Measurements from ENCODE around the gene CRABP1.

CRABP1 gene

GRCh38 chr15:78322724-78323521, 17.2 kb upstream of the CRABP1 start:
- peak; percentile 2; the same call in 1 of the 2 replicates for TF ChIP-seq TAF1 (IDR thresholded peaks at IDR 0.05; ENCODE audit: borderline replicate concordance, insufficient read depth, low read length)
- TF ChIP-seq SIN3A (IDR thresholded peaks at IDR 0.05; ENCODE audit: borderline replicate concordance, insufficient read depth, low read length): no peak
- no peak for TF ChIP-seq REST (IDR thresholded peaks at IDR 0.05; ENCODE audit: insufficient read depth in 1 of 2, low read depth in 2 of 2, low read length in 2 of 2)
- no peak for TF ChIP-seq POLR2AphosphoS5 (IDR thresholded peaks at IDR 0.05; ENCODE audit: low read depth, low read length)
- no peak for TF ChIP-seq FOXP2 (optimal IDR thresholded peaks at IDR 0.05; ENCODE audit: borderline replicate concordance, extremely low read depth, extremely low read length, insufficient read depth)

GRCh38 chr15:78323693-78324092, 16.5 kb upstream of the CRABP1 start:
- TF ChIP-seq POLR2AphosphoS5 (IDR thresholded peaks at IDR 0.05; ENCODE audit: low read depth, low read length): no peak

GRCh38 chr15:78324144-78324543, 16.0 kb upstream of the CRABP1 start:
- no peak for TF ChIP-seq POLR2AphosphoS5 (IDR thresholded peaks at IDR 0.05; ENCODE audit: low read depth, low read length)
- no peak for TF ChIP-seq TAF1 (IDR thresholded peaks at IDR 0.05; ENCODE audit: borderline replicate concordance, insufficient read depth, low read length)
- TF ChIP-seq SIN3A (IDR thresholded peaks at IDR 0.05; ENCODE audit: borderline replicate concordance, insufficient read depth, low read length): no peak
- TF ChIP-seq REST (IDR thresholded peaks at IDR 0.05; ENCODE audit: insufficient read depth in 1 of 2, low read depth in 2 of 2, low read length in 2 of 2): no peak
- TF ChIP-seq FOXP2 (optimal IDR thresholded peaks at IDR 0.05; ENCODE audit: borderline replicate concordance, extremely low read depth, extremely low read length, insufficient read depth): no peak

- TF ChIP-seq REST (IDR thresholded peaks at IDR 0.05; ENCODE audit: insufficient read depth in 1 of 2, low read depth in 2 of 2, low read length in 2 of 2): no peak
- TF ChIP-seq POLR2AphosphoS5 (IDR thresholded peaks at IDR 0.05; ENCODE audit: low read depth, low read length): no peak
- TF ChIP-seq FOXP2 (optimal IDR thresholded peaks at IDR 0.05; ENCODE audit: borderline replicate concordance, extremely low read depth, extremely low read length, insufficient read depth): no peak
- TF ChIP-seq TAF1 (IDR thresholded peaks at IDR 0.05; ENCODE audit: borderline replicate concordance, insufficient read depth, low read length): no peak
- TF ChIP-seq SIN3A (IDR thresholded peaks at IDR 0.05; ENCODE audit: borderline replicate concordance, insufficient read depth, low read length): no peak
Observed at GRCh38 chr15:78325092-78325843, 14.9 kb upstream of the CRABP1 start.

GRCh38 chr15:78327466-78327865, 12.7 kb upstream of the CRABP1 start:
- TF ChIP-seq TAF1 (IDR thresholded peaks at IDR 0.05; ENCODE audit: borderline replicate concordance, insufficient read depth, low read length): no peak
- TF ChIP-seq FOXP2 (optimal IDR thresholded peaks at IDR 0.05; ENCODE audit: borderline replicate concordance, extremely low read depth, extremely low read length, insufficient read depth): no peak
- TF ChIP-seq SIN3A (IDR thresholded peaks at IDR 0.05; ENCODE audit: borderline replicate concordance, insufficient read depth, low read length): no peak
- no peak for TF ChIP-seq POLR2AphosphoS5 (IDR thresholded peaks at IDR 0.05; ENCODE audit: low read depth, low read length)
- no peak for TF ChIP-seq REST (IDR thresholded peaks at IDR 0.05; ENCODE audit: insufficient read depth in 1 of 2, low read depth in 2 of 2, low read length in 2 of 2)
